RPMI8226 (cell line): ENCODE results near the gene DIAPH1.

Experiments
- DNase-seq: peaks from one replicate; pipeline ENCODE4 v3.0.0-alpha.2; 2015

DIAPH1 gene

DNA sequence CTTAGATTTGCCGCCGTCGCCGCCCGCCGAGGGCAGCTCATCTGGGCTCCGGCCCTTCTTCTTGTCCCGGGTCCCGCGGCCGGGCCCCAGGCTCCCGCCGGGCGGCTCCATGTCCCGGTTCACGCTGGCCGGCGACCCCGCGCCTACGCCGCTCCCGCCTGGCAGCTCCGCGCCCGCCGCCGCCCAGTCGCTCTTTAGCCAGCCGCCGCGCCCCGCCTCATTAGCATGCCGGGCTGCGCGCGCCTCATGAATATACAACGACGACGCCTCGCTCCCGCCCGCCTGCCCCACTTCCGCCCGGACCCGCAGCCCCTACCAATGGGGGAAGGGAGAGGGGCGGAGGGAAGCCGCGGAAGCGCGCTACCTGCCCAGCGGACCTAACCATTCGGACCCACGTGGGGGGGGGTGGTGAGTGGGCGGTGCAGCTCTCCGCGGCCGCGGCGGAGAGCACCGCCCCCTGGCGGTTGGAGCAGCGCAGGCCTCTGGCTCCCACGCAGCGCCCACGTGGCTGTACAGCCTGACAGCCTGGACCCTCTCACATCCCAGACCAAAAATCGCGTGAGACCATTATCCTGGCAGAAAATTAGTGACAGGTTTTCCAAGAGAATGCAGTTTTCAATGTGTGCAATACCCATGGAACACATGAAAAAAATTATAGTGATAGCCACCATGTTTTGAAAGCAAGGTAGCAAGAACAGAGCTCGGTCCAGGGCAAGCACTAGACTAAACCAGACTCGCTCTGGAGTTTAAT lies at the start of gene DIAPH1:
DIAPH1 (minus strand) TSS at position 197 of the 751 bp plus-strand sequence; CDS start at position 111, 86 bp downstream.
- DNase-seq = peak; percentile 98

DNA sequence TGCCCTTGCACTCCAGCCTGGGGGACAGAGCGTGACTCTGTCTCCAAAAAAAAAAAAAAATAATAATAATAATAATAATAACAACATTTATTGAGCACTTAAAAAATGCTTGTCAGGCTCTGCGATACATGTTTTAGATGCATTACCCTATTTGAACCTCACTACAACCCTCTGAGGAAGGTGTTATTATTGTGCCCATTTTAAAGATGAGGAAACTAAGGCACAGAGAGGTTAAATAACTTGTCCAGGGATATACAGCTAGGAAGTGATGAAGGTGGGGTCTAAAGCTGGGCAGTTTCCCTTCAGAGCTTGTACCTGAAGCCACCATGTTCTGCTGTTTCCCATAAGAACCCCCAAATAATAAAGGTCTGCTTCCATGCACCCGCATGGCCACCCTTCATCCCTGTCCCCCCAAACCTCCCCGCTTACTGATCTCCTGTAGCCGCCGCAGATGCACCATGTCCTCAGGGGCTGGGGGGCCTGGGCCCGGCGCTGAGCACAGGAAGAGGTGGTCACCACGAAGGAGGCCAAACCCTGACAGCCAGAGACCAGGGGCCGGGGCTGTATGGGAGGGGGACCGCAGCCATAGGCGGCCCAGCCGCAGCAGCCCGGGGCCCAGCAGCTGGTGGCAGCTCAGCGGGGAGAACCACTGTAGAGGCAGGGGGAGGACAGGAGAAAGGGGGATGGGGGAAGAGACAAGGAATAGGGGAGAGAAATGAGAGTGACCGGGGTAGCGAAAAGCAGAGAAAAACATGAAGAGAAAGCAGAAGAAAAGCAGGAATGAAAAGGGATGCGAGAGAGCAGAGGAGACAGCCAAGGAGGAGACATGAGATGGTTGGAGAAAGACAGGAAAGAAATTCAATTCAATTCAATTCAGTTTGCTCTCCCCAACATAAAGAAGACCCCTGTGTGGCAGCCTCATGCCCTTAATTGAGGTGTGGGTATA lies 47.5 kb upstream of the DIAPH1 start:
- no peak for DNase-seq

DNA sequence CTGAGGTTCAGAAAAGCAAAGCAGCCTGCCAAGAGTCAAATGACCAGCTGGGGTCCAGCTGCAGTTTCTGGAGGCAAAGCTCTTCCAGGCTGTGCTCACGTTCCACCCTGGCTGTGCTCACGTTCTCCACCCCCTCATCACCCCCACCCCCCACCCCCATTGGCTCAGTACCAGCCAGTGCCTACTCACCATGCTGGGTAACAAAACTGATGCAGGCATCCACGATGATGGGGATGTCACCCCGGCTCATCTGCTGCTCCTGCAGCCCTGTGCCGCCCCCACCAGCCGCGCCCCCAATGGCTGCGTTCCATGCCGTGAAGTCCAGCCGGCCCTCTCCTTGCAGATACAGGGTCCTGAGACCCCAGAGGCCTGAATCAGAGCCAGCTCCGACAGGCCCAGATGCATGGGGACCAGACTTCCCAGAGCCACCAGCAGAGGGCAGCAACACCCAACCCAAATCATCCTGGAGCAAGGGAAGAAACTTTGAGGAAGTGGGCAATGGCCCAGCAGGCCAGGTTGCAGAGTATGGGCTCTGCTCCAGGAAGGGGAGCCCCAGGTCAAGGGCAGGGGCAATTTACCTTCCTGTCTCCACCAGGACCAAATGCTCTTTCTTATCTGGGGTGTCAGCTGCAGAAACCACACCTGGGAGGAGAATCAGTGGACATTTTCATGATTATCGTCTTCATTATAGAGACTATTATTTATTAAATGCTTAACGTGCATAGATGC lies 46.1 kb upstream of the DIAPH1 start:
- peak; percentile 88 for DNase-seq

- no peak for DNase-seq
Observed at GRCh38 chr5:141663506-141663905, 44.7 kb upstream of the DIAPH1 start.

DNA sequence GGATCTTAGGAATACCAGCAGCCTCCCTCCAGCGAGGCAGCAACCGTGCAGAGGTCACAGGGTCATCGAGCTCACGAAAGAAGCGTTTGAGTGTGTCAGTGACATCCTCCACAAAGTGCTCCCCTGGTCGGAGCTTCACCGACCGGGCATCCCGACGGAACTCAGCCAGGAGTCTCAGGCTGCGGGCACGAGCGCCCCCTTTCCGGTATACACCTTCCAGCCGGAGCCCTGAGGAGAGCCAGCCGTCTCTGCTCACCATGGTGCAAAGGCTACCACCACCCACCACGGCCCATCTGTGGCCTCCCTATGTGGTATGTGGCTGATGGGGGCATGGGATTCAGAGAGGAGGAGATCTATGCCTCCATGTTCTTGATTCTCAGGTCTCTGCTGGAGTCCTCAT lies 43.2 kb upstream of the DIAPH1 start:
- no peak for DNase-seq

- DNase-seq = no peak
Observed at GRCh38 chr5:141657937-141658545, 39.2 kb upstream of the DIAPH1 start.

DNA sequence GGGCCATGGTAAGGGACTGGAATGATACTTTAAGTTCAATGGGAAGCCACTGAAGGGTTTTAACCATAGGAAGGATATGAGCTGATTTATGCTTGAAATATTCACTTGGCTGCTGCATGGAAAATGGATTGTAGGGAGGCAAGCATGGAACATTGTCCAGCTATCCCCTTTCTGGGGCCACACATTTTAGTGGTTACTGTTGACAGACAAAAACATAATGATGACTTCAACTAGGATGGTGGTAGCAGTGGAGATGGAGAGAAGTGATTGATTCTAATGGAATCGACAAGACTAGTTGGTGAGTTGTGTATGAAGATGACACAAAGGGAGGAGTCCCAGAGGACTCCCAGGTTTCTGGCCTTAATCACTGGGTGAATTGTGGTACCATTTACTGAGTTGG lies 38.6 kb upstream of the DIAPH1 start:
- no peak for DNase-seq

GRCh38 chr5:141656396-141656795 lies 37.6 kb upstream of the DIAPH1 start:
- no peak for DNase-seq

DNA sequence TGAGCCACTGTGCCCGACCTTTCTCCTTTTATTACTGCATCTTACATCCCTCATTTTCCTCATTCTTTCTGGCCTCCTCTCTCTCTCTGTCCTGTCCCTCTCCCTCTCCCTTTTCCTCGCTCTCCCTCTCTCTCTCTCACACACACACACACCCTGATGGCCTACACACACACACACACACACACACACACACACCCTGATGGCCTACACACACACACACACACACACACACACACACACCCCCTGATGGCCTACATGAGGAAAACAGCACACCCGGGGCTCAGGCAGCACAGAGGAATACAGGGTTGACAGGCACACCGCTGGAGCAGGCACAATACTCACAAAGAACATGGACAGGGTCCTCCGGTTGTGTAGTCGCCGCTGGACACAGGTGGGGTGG lies 36.2 kb upstream of the DIAPH1 start:
- no peak for DNase-seq

DNA sequence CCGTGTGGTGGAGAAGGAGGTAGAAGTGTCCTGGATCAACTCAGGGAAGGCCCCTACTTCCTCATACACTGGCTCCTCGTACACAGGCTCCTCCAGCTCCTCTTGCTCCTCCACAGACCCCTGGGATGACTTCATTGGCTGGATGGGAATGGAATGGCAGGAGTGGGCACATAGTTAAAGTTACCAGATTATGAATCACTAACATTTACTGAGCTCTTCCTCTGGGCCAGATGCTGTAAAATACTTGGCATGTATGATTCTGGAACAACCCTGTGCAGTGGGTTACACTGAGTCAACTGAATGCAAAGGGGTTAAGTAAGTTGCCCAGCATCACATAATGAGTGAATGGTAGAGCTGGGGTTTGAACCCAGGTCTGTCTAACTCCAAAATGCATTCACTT lies 35.5 kb upstream of the DIAPH1 start:
- no peak for DNase-seq

- DNase-seq = no peak
Observed at GRCh38 chr5:141651728-141652105, 32.9 kb upstream of the DIAPH1 start.

DNA sequence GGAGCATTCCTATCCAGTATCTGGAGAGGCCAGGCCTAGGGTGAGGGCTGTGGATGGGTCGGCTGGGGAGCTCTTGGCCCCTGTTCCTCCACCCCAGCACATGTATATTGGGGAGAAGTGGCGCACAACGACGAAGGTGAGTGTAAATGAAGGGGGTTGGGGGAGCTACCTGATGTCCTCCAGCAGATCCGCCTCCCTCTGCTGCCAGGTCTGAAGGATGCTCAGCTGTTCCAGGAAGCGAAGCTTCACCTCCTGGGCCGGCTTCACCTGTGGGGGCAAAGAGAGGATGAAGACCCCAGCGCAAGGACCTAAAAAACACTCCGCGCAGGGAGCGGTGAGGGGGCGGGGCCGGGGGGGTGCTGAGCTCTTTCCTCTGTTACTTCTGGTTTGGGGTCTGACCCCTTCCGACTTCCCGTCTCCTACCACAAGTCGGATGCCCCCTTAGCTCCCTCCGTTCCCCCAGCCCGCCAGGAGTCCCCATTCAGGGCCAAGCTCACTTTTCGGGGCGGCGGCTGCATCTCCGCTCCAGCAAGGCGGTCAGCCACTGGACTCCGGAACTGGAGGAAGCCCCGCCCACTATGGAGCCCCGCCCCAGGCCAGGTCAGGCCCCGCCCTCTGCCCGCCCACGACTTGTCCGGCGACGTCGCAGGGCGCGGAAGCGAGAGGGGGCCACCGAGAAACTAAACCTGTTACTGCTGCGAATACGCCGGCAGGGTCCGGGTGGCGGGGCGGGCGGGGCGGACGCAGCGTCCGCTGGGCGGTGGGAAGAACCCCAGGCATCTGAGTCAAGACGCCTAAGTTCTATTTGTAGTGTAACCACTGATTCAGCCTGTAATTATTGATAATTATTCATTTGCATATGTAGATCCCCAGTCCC lies 32.3 kb upstream of the DIAPH1 start, which contains the start of gene FCHSD1:
FCHSD1 (minus strand) TSS at position 568 of the 877 bp plus-strand sequence; CDS start at position 518, 50 bp downstream.
- peak; percentile 80 for DNase-seq

- DNase-seq = no peak
Observed at GRCh38 chr5:141649972-141650371, 31.2 kb upstream of the DIAPH1 start.

DNA sequence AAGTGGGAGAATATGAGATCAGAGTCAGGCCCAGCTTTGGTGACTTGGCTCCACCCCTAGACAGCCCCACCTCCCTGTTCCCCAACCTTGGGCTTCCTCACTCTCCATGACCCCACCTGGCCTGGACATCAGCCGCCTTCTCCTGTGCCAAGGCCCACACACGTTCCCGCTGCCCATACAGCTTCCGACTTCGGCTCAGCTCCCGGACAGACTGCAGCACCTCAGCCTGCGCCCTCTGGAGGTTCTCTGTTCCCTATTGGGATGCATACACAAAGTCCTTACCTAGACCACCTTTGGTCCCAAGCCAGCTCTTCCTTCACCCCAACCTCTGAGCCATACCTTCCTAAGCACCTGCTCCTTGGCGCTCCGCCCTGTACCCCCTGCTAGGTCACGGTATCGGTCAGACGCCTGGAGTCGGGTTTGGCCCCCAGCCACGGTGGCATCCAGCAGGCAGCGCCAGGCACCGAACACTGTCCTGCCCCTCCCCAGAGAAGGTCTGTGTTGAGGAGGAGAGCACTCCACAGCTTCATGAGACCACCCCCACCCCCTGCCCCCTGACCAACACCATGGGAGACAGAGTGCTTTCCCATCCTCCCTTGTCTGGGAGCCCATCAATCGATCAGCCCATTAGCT lies 30.4 kb upstream of the DIAPH1 start:
- no peak for DNase-seq

- DNase-seq = no peak
Observed at GRCh38 chr5:141647851-141648250, 29.1 kb upstream of the DIAPH1 start.

DNA sequence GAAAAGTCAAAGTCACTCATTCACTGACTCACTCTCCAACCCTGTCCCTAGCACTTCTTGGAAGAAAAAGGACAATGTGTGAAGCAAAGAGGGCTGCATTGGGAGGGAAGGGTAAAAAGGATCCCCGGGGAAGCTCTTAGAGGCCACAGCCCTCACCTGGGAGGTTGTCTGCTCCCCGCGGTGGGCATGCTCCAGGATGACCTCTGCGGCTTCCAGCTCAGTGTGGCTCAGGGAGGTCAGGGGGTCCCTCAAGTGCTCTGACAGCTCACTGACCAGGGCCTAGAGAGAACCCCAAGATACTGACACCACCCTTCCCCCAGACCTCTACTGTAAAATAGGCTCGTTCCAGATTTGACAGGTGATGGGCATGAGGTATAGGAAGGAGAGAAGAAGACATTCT lies 28.4 kb upstream of the DIAPH1 start:
- DNase-seq = no peak

DNA sequence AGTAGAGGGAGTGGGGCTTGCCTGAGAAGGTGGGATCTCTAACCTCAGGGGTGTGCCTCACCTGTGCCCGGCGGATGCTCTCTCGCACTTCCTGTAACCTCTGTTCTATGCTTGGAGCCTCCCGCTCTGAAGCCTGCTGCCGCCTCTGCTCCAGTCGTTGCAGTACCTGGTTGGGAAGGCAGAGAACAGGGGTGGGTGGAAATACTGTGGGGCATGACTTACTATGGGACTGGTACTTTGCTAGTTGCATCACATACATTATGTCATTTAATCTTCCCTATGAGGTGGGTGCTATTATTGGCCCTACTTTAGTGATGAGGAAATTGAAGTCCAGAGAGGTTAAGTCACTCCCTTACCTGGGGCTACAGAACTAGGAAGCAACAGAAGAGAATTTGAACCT lies 27.2 kb upstream of the DIAPH1 start:
- DNase-seq = no peak

DNA sequence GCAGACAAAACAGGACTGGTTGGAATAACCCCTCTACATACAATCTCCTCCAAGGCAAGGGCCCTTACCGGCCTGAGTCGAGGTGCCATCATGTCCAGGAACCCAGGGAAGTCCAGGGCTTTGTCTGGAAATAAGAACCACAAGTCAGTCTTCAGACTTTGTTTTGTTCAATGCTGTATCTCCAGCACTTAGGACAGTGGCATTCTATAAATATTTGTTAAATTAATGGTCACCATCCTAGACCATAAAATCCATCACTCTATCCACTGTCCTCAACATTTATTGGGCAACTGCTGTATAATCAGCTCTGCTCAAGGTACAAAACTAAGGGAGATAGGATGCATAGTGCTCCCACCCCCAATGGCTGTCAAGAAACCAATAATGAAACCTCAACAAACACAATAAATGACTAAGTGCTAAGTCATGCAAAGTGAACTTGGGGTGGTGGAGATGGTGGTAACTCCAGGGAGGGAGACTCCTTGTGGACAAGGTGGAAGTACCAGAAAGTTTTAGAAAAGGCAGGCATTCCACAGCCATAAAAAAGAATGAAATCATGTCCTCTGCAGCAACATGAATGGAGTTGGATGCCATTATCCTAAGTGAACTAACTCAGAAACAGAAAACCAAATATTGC lies 23.0 kb upstream of the DIAPH1 start:
- DNase-seq = no peak

DNA sequence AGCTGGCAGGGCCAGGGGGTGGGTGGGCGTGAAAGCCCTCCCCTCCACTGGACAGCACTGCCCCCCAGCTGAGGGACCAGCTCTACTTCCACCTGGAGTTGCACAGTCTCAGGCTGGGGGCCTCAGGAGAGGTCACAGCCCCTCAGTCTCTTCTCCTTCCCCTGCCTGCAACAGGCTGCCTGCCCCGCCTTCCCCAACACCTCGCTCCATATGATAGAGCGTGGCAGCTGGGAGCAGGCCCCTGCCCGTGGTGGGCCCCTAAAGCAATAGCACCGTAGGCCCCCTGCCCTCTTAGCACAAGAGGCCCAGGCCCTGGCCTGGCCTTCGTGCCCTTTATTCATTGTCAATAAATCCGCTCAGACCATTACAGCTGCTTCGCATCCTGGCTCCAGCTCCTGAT lies 21.9 kb upstream of the DIAPH1 start:
- DNase-seq = no peak

GRCh38 chr5:141640051-141640415 lies 21.2 kb upstream of the DIAPH1 start:
- DNase-seq = no peak
